HepG2 (cell line): Measurements from ENCODE around the gene ADGRB3. TPM values are rescaled to one million over a fixed set of nuclear protein-coding genes. Genes with fewer than 3 reads are reported as not detected.
A peak's percentile ranks its signal among the peaks of the same experiment; 100 is the strongest.

Experiments
- CHD2 ChIP-seq: IDR thresholded peaks from 2 replicates; pipeline ENCODE4 v1.6.1; 2011; ENCODE audit warnings: low read depth, low read length, improper control_type of control experiment
- HCFC1 ChIP-seq: fragments of 150-350 bp; IDR thresholded peaks from 2 replicates; pipeline ENCODE4 v1.6.1; 2014; ENCODE audit warnings: low read depth, low read length
- KLF11 ChIP-seq: IDR thresholded peaks from 2 replicates; pipeline ENCODE4 v1.6.1; 2016; ENCODE audit warnings: missing compliant biosample characterization
- NPAS2 ChIP-seq: sonication (generic); formaldehyde crosslinking; IDR thresholded peaks from 2 replicates; pipeline ENCODE4 v1.8.0; 2022; ENCODE audit warnings: mild to moderate bottlenecking, missing genetic modification reagents, borderline replicate concordance
- NR2F6 ChIP-seq, 2 experiments: IDR thresholded peaks; 2 replicates each; pipeline ENCODE4 v1.6.1; 2016; ENCODE audit warnings: antibody characterized with exemption in 1 of 2, mild to moderate bottlenecking in 1 of 2
- RARA ChIP-seq: IDR thresholded peaks from 2 replicates; pipeline ENCODE4 v1.6.1; 2016; ENCODE audit warnings: missing genetic modification reagents, missing compliant biosample characterization
- TOE1 ChIP-seq: sonication (generic); formaldehyde crosslinking; IDR thresholded peaks from 2 replicates; pipeline ENCODE4 v1.4.0; 2020; ENCODE audit warnings: mild to moderate bottlenecking, missing genetic modification reagents
- U2AF2 ChIP-seq: fragments of 200-400 bp; formaldehyde crosslinking; IDR thresholded peaks from 2 replicates; pipeline ENCODE4 v1.6.1; 2017; ENCODE audit warnings: low read depth, mild to moderate bottlenecking, low read length
- ZFP37 ChIP-seq: sonication (generic); formaldehyde crosslinking; IDR thresholded peaks from 2 replicates; pipeline ENCODE4 v1.4.0; 2020; ENCODE audit warnings: missing genetic modification reagents, borderline replicate concordance
- ZNF160 ChIP-seq: sonication (generic); formaldehyde crosslinking; IDR thresholded peaks from 2 replicates; pipeline ENCODE4 v1.8.0; 2022; ENCODE audit warnings: mild to moderate bottlenecking, inconsistent platforms, missing genetic modification reagents
- ZNF225 ChIP-seq: sonication (generic); formaldehyde crosslinking; IDR thresholded peaks from 2 replicates; pipeline ENCODE4 v1.4.0; 2020; ENCODE audit warnings: mild to moderate bottlenecking, missing genetic modification reagents
- ZNF530 ChIP-seq: sonication (generic); formaldehyde crosslinking; IDR thresholded peaks from 2 replicates; pipeline ENCODE4 v1.5.0; 2020; ENCODE audit warnings: low read depth, mild to moderate bottlenecking, missing genetic modification reagents
- ZNF547 ChIP-seq: sonication (generic); formaldehyde crosslinking; IDR thresholded peaks from 2 replicates; pipeline ENCODE4 v1.5.1; 2020; ENCODE audit warnings: mild to moderate bottlenecking, missing genetic modification reagents
- polyA plus RNA-seq, 8 experiments: library from polyadenylated mRNA; depleted of rRNA in 3 of 8; stranded (reverse) in 7 of 8; unstranded in 1 of 8; fragments of >200 nt; fragmentation: Illumina TruSeq in 4 of 8; extraction: Trizol in 4 of 8; gene quantifications; 2 replicates each; pipeline versions ENCODE4 v1.2.1 to v1.2.3, GENCODE V29; 2011 to 2016; ENCODE audit warnings: low read depth in 4 of 8, missing spikeins in 1 of 8, mixed read lengths in 1 of 8; ENCODE audit not compliant: insufficient read depth in 1 of 8
- total RNA-seq, 5 experiments: library from RNA; depleted of rRNA; stranded (reverse); fragments of >200 nt; fragmentation: Illumina TruSeq; extraction: Trizol; gene quantifications; 2 replicates each; pipeline ENCODE4 v1.2.3, GENCODE V29; 2016; ENCODE audit warnings: low read depth in 1 of 5
- TF ChIP-seq, protein P1 (sequence below): sonication (generic); formaldehyde crosslinking; IDR thresholded peaks from 2 replicates; pipeline ENCODE4 v1.4.0; 2020; ENCODE audit warnings: missing genetic modification reagents
- TF ChIP-seq, protein P2 (sequence below): sonication (generic); formaldehyde crosslinking; IDR thresholded peaks from 2 replicates; pipeline ENCODE4 v1.4.0; 2020; ENCODE audit warnings: missing genetic modification reagents
- TF ChIP-seq, protein P3 (sequence below): sonication (generic); formaldehyde crosslinking; IDR thresholded peaks from 2 replicates; pipeline ENCODE4 v1.4.0; 2020; ENCODE audit warnings: mild to moderate bottlenecking, missing genetic modification reagents
- TF ChIP-seq, protein P4 (sequence below): sonication (generic); formaldehyde crosslinking; IDR thresholded peaks from 2 replicates; pipeline ENCODE4 v1.5.0; 2020; ENCODE audit warnings: missing genetic modification reagents, mild to moderate bottlenecking, borderline replicate concordance
- TF ChIP-seq, protein P5 (sequence below): sonication (generic); formaldehyde crosslinking; IDR thresholded peaks from one replicate; pipeline ENCODE4 v1.5.1; 2020; ENCODE audit warnings: mild to moderate bottlenecking, missing genetic modification reagents; ENCODE audit errors: not compliant biosample characterization

Gene ADGRB3
- total and polyA plus RNA-seq, 2 of the 13 experiments (the other 11 are each of a cell fraction or from before 2014, with no cell fraction given): not detected

DNA sequence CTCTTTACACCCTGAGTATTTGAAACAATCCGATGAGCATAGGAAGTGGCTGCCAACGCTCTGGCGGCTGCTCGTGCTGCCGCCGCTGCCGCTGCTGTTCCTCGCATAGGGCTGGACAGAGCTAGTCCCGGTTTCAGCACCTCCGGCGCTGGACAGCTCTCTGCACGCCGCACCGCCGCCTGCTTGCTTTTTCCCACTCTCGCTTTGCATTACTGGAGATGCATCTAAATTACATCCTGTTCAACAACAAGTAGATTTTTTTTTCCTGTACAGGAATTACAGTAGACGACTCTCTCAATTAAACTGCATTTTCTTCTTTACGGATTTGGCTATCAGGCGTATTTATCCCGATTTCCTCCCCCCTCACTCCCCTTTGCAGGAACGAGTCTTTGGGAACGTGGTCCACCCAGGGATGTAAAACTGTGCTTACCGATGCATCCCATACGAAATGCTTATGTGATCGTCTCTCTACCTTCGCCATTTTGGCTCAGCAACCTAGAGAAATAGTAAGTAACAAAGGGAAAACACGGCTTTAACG lies 597.9 kb downstream of the ADGRB3 start (continued):
- TF ChIP-seq RARA (CRISPR knock-in tag): peak; percentile 88
- TF ChIP-seq, protein P1, sequence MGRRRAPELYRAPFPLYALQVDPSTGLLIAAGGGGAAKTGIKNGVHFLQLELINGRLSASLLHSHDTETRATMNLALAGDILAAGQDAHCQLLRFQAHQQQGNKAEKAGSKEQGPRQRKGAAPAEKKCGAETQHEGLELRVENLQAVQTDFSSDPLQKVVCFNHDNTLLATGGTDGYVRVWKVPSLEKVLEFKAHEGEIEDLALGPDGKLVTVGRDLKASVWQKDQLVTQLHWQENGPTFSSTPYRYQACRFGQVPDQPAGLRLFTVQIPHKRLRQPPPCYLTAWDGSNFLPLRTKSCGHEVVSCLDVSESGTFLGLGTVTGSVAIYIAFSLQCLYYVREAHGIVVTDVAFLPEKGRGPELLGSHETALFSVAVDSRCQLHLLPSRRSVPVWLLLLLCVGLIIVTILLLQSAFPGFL: peak; percentile 81; the same call in 1 of the 2 replicates
- TF ChIP-seq, protein P2, sequence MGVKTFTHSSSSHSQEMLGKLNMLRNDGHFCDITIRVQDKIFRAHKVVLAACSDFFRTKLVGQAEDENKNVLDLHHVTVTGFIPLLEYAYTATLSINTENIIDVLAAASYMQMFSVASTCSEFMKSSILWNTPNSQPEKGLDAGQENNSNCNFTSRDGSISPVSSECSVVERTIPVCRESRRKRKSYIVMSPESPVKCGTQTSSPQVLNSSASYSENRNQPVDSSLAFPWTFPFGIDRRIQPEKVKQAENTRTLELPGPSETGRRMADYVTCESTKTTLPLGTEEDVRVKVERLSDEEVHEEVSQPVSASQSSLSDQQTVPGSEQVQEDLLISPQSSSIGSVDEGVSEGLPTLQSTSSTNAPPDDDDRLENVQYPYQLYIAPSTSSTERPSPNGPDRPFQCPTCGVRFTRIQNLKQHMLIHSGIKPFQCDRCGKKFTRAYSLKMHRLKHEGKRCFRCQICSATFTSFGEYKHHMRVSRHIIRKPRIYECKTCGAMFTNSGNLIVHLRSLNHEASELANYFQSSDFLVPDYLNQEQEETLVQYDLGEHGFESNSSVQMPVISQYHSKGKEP: peak; percentile 99
- TF ChIP-seq ZNF160 (CRISPR knock-in tag): peak; percentile 95
- TF ChIP-seq ZNF225 (CRISPR knock-in tag): peak; percentile 94; the same call in 1 of the 2 replicates
- TF ChIP-seq, protein P3, sequence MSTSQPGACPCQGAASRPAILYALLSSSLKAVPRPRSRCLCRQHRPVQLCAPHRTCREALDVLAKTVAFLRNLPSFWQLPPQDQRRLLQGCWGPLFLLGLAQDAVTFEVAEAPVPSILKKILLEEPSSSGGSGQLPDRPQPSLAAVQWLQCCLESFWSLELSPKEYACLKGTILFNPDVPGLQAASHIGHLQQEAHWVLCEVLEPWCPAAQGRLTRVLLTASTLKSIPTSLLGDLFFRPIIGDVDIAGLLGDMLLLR: peak; percentile 75; the same call in 1 of the 2 replicates
- 0 out of 2 replicates have a peak, but pooled peaks have one; percentile 84 for TF ChIP-seq ZNF530
- no peak for TF ChIP-seq NR2F6 (IDR thresholded peaks at IDR 0.05)
- peak; percentile 52 for TF ChIP-seq NR2F6 (CRISPR knock-in tag; IDR thresholded peaks at IDR 0.05)
- peak; percentile 99 for TF ChIP-seq TOE1
- TF ChIP-seq ZNF547: peak; percentile 91
- no peak for TF ChIP-seq NPAS2
- TF ChIP-seq, protein P4, sequence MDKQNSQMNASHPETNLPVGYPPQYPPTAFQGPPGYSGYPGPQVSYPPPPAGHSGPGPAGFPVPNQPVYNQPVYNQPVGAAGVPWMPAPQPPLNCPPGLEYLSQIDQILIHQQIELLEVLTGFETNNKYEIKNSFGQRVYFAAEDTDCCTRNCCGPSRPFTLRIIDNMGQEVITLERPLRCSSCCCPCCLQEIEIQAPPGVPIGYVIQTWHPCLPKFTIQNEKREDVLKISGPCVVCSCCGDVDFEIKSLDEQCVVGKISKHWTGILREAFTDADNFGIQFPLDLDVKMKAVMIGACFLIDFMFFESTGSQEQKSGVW (CRISPR knock-in tag): peak; percentile 95
- TF ChIP-seq CHD2: no peak
- TF ChIP-seq U2AF2: no peak
- TF ChIP-seq, protein P5, sequence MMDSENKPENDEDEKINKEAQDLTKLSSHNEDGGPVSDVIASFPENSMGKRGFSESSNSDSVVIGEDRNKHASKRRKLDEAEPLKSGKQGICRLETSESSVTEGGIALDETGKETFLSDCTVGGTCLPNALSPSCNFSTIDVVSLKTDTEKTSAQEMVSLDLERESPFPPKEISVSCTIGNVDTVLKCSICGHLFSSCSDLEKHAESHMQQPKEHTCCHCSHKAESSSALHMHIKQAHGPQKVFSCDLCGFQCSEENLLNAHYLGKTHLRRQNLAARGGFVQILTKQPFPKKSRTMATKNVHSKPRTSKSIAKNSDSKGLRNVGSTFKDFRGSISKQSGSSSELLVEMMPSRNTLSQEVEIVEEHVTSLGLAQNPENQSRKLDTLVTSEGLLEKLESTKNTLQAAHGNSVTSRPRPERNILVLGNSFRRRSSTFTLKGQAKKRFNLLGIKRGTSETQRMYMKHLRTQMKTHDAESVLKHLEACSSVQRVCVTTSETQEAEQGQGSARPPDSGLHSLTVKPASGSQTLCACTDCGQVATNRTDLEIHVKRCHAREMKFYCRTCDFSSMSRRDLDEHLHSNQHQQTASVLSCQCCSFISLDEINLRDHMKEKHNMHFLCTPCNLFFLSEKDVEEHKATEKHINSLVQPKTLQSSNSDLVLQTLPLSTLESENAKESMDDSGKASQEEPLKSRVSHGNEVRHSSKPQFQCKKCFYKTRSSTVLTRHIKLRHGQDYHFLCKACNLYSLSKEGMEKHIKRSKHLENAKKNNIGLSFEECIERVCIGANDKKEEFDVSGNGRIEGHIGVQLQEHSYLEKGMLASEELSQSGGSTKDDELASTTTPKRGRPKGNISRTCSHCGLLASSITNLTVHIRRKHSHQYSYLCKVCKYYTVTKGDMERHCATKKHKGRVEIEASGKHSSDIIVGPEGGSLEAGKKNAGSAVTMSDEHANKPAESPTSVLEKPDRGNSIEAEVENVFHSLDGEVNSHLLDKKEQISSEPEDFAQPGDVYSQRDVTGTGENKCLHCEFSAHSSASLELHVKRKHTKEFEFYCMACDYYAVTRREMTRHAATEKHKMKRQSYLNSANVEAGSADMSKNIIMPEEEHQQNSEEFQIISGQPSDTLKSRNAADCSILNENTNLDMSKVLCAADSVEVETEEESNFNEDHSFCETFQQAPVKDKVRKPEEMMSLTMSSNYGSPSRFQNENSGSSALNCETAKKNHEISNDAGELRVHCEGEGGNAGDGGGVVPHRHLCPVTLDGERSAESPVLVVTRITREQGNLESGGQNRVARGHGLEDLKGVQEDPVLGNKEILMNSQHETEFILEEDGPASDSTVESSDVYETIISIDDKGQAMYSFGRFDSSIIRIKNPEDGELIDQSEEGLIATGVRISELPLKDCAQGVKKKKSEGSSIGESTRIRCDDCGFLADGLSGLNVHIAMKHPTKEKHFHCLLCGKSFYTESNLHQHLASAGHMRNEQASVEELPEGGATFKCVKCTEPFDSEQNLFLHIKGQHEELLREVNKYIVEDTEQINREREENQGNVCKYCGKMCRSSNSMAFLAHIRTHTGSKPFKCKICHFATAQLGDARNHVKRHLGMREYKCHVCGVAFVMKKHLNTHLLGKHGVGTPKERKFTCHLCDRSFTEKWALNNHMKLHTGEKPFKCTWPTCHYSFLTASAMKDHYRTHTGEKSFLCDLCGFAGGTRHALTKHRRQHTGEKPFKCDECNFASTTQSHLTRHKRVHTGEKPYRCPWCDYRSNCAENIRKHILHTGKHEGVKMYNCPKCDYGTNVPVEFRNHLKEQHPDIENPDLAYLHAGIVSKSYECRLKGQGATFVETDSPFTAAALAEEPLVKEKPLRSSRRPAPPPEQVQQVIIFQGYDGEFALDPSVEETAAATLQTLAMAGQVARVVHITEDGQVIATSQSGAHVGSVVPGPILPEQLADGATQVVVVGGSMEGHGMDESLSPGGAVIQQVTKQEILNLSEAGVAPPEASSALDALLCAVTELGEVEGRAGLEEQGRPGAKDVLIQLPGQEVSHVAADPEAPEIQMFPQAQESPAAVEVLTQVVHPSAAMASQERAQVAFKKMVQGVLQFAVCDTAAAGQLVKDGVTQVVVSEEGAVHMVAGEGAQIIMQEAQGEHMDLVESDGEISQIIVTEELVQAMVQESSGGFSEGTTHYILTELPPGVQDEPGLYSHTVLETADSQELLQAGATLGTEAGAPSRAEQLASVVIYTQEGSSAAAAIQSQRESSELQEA: peak; percentile 51
- TF ChIP-seq KLF11: peak; percentile 98
- TF ChIP-seq HCFC1: no peak
- TF ChIP-seq ZFP37: peak; percentile 99
